ENCODE data around the gene LPCAT4.

LPCAT4 gene

GRCh38 chr15:34336991-34337556 is 29.9 kb downstream of the LPCAT4 start:
- peak; percentile 64 for DNase-seq (ENCODE audit: low spot score)

GRCh38 chr15:34336231-34336990 is 30.6 kb downstream of the LPCAT4 start:
- peak; percentile 46 for DNase-seq (ENCODE audit: low spot score)

- DNase-seq (ENCODE audit: low spot score), result peak; percentile 40
Measured at GRCh38 chr15:34335176-34336032, 31.6 kb downstream of the LPCAT4 start.

GRCh38 chr15:34334672-34335071 is 32.3 kb downstream of the LPCAT4 start:
- DNase-seq (ENCODE audit: low spot score), result no peak

GRCh38 chr15:34332553-34333120 is 34.4 kb downstream of the LPCAT4 start:
- DNase-seq (ENCODE audit: low spot score), result no peak

- DNase-seq (ENCODE audit: low spot score), result no peak
Measured at GRCh38 chr15:34331809-34332208, 35.2 kb downstream of the LPCAT4 start.

- DNase-seq (ENCODE audit: low spot score), result no peak
Measured at GRCh38 chr15:34330279-34330678, 36.7 kb downstream of the LPCAT4 start.

- DNase-seq (ENCODE audit: low spot score), result no peak
Measured at GRCh38 chr15:34329006-34329405, 38.0 kb downstream of the LPCAT4 start.

GRCh38 chr15:34327906-34328305 is 39.1 kb downstream of the LPCAT4 start:
- DNase-seq (ENCODE audit: low spot score), result no peak

- no peak for DNase-seq (ENCODE audit: low spot score)
Measured at GRCh38 chr15:34325368-34325767, 41.6 kb downstream of the LPCAT4 start.

GRCh38 chr15:34324933-34325332 is 42.1 kb downstream of the LPCAT4 start:
- DNase-seq (ENCODE audit: low spot score), result no peak

GRCh38 chr15:34323217-34323616 is 43.8 kb downstream of the LPCAT4 start:
- DNase-seq (ENCODE audit: low spot score), result no peak

- DNase-seq (ENCODE audit: low spot score), result peak; percentile 58
Measured at GRCh38 chr15:34318277-34319079, 48.5 kb downstream of the LPCAT4 start.

GRCh38 chr15:34314491-34315490 is 52.2 kb downstream of the LPCAT4 start:
- no peak for DNase-seq (ENCODE audit: low spot score)

GRCh38 chr15:34311563-34311962 is 55.4 kb downstream of the LPCAT4 start:
- no peak for DNase-seq (ENCODE audit: low spot score)
